Measurements from ENCODE around the gene ABCA12. TPM values are rescaled to one million over a fixed set of nuclear protein-coding genes. Genes with fewer than 3 reads are reported as not detected.
"Not testable (repeated sequence)": the region's sequence is repeated elsewhere in the genome, so short reads cannot be mapped to it uniquely, and the experiment has no call there.

The ABCA12 gene
- total RNA-seq, 1 experiment from 2014 or later, result 1.3 TPM

- H3K27ac ChIP-seq (ENCODE audit: low read depth, low read length); H3K36me3 ChIP-seq (ENCODE audit: control insufficient read depth in 1 of 2, insufficient read depth in 2 of 2, low read length in 2 of 2); H4K20me1 ChIP-seq (ENCODE audit: insufficient read depth); intact Hi-C loops (cut with micrococcal nuclease); H3K9ac ChIP-seq (ENCODE audit: low read length); H3K4me3 ChIP-seq (replicated peaks in 1 of 2; ENCODE audit: low read depth in 1 of 2, low read length in 2 of 2); H3K4me2 ChIP-seq (ENCODE audit: low read length); H3K9me2 ChIP-seq (ENCODE audit: insufficient read depth); CTCF ChIA-PET; H3K27me3 ChIP-seq (ENCODE audit: insufficient read depth, low read length); H2AFZ ChIP-seq (ENCODE audit: low read depth, low read length, poor library complexity, severe bottlenecking); POLR2A ChIA-PET; H3K9me3 ChIP-seq (ENCODE audit: control insufficient read depth in 1 of 2, insufficient read depth in 1 of 2, low read depth in 1 of 2, low read length in 2 of 2); H3K79me2 ChIP-seq (ENCODE audit: insufficient read depth, low read length); ATAC-seq; H3K4me1 ChIP-seq (ENCODE audit: control insufficient read depth in 1 of 2, insufficient read depth in 2 of 2, low read length in 2 of 2); DNase-seq (ENCODE audit: low read depth, low spot score); RAD21 ChIA-PET (ENCODE audit: low non-redundant PET in 1 of 2, low total read pairs in 2 of 2, uncharacterized antibody in 2 of 2, unreplicated experiment in 2 of 2); BruUV-seq (replicated peaks): not testable (repeated sequence)
Observed at GRCh38 chr2:215166505-215166904, 28.1 kb upstream of the ABCA12 start.

GRCh38 chr2:215163319-215163718 lies 24.9 kb upstream of the ABCA12 start:
- POLR2A ChIA-PET; intact Hi-C loops (cut with micrococcal nuclease); RAD21 ChIA-PET (ENCODE audit: low non-redundant PET in 1 of 2, low total read pairs in 2 of 2, uncharacterized antibody in 2 of 2, unreplicated experiment in 2 of 2); H3K4me1 ChIP-seq (ENCODE audit: control insufficient read depth in 1 of 2, insufficient read depth in 2 of 2, low read length in 2 of 2); H3K4me2 ChIP-seq (ENCODE audit: low read length); H3K27me3 ChIP-seq (ENCODE audit: insufficient read depth, low read length); H2AFZ ChIP-seq (ENCODE audit: low read depth, low read length, poor library complexity, severe bottlenecking); DNase-seq (ENCODE audit: low read depth, low spot score); ATAC-seq; H3K9ac ChIP-seq (ENCODE audit: low read length); H3K36me3 ChIP-seq (ENCODE audit: control insufficient read depth in 1 of 2, insufficient read depth in 2 of 2, low read length in 2 of 2); H3K9me3 ChIP-seq (ENCODE audit: control insufficient read depth in 1 of 2, insufficient read depth in 1 of 2, low read depth in 1 of 2, low read length in 2 of 2); H3K27ac ChIP-seq (ENCODE audit: low read depth, low read length); H4K20me1 ChIP-seq (ENCODE audit: insufficient read depth); H3K4me3 ChIP-seq (replicated peaks in 1 of 2; ENCODE audit: low read depth in 1 of 2, low read length in 2 of 2); BruUV-seq (replicated peaks); CTCF ChIA-PET; H3K79me2 ChIP-seq (ENCODE audit: insufficient read depth, low read length); H3K9me2 ChIP-seq (ENCODE audit: insufficient read depth): not testable (repeated sequence)

- Histone ChIP-seq H3K4me1 (ENCODE audit: control insufficient read depth in 1 of 2, insufficient read depth in 2 of 2, low read length in 2 of 2) (no peaks in the 10 kb centered on the region), H3K9me3 (ENCODE audit: control insufficient read depth in 1 of 2, insufficient read depth in 1 of 2, low read depth in 1 of 2, low read length in 2 of 2) (no peaks in the 10 kb centered on the region), H3K4me3 (replicated peaks in 1 of 2; ENCODE audit: low read depth in 1 of 2, low read length in 2 of 2) (no peak overlapping the region), H3K9me2 (ENCODE audit: insufficient read depth) (no peaks in the 10 kb centered on the region), H3K27ac (ENCODE audit: low read depth, low read length) (no peak overlapping the region), H3K4me2 (ENCODE audit: low read length) (no peak overlapping the region), H3K79me2 (ENCODE audit: insufficient read depth, low read length) (no peaks in the 10 kb centered on the region), H3K27me3 (ENCODE audit: insufficient read depth, low read length) (no peaks in the 10 kb centered on the region), H3K36me3 (ENCODE audit: control insufficient read depth in 1 of 2, insufficient read depth in 2 of 2, low read length in 2 of 2) (no peaks in the 10 kb centered on the region), H3K9ac (ENCODE audit: low read length) (no peak overlapping the region), H2AFZ (ENCODE audit: low read depth, low read length, poor library complexity, severe bottlenecking) (no peak overlapping the region), H4K20me1 (ENCODE audit: insufficient read depth) (no peaks in the 10 kb centered on the region)
- no peak for TF ChIP-seq ZFX (IDR thresholded peaks at IDR 0.05)
- no peak for TF ChIP-seq ATF3 (IDR thresholded peaks at IDR 0.05)
- no peak for TF ChIP-seq YY1 (IDR thresholded peaks at IDR 0.05; ENCODE audit: extremely low read depth, insufficient replicate concordance, low read depth, low read length)
- no peak for TF ChIP-seq ELF1 (IDR thresholded peaks at IDR 0.05; ENCODE audit: borderline replicate concordance, low read depth)
- DNase-seq (ENCODE audit: low read depth, low spot score) (no peak), ATAC-seq (no peak)
- BruUV-seq (replicated peaks), result no TSS peak
- CTCF ChIA-PET, result no interaction called here
- RAD21 ChIA-PET (ENCODE audit: low non-redundant PET in 1 of 2, low total read pairs in 2 of 2, uncharacterized antibody in 2 of 2, unreplicated experiment in 2 of 2), result no interaction called here
- intact Hi-C loops (cut with micrococcal nuclease), result no loop called here
- POLR2A ChIA-PET, result no interaction called here
Observed at GRCh38 chr2:215161301-215161829, 22.9 kb upstream of the ABCA12 start.

Data from HCT116 (cell line).